Lung (tissue), 12 donors: ENCODE results near the gene MAPK7. TPM values are rescaled to one million over a fixed set of nuclear protein-coding genes. Genes with fewer than 3 reads are reported as not detected.

Experiments
- ATAC-seq: fragments of 200-7000 bp; cut with Tn5 transposase; one replicate; pipeline ENCODE4 v1.9.1; 2020; ENCODE audit warnings: moderate number of reproducible peaks; ENCODE audit not compliant: insufficient read depth, low FRiP score
- DNase-seq, 3 donors: peaks; one replicate each; pipeline ENCODE4 v3.0.0-alpha.2; 2013 to 2017
- H3K27ac ChIP-seq, 2 donors: one replicate each; pipeline ENCODE4 v1.5.1; 2013; ENCODE audit warnings: mild to moderate bottlenecking in 2 of 2, moderate library complexity in 2 of 2, control low read depth in 1 of 2, inconsistent platforms in 1 of 2, low read depth in 1 of 2, low read length in 1 of 2
- H3K27me3 ChIP-seq, 3 donors: one replicate each; pipeline ENCODE4 v1.5.1; 2013; ENCODE audit warnings: low read length in 2 of 3; ENCODE audit not compliant: control insufficient read depth in 3 of 3, insufficient read depth in 3 of 3
- H3K36me3 ChIP-seq, 4 donors: one replicate each; pipeline ENCODE4 v1.5.1; 2013; ENCODE audit warnings: low read length in 4 of 4, mild to moderate bottlenecking in 1 of 4, moderate library complexity in 1 of 4; ENCODE audit not compliant: control insufficient read depth in 4 of 4, insufficient read depth in 4 of 4
- H3K4me1 ChIP-seq, 5 donors: one replicate each; pipeline ENCODE4 v1.5.1; 2013; ENCODE audit warnings: low read length in 5 of 5, mild to moderate bottlenecking in 2 of 5, moderate library complexity in 1 of 5; ENCODE audit not compliant: control insufficient read depth in 5 of 5, insufficient read depth in 5 of 5
- H3K4me3 ChIP-seq: one replicate; pipeline ENCODE4 v1.5.1; 2013; ENCODE audit warnings: mild to moderate bottlenecking, control low read depth, moderate library complexity
- H3K9ac ChIP-seq, 2 donors: one replicate each; pipeline ENCODE4 v1.5.1; 2013; ENCODE audit warnings: low read length in 2 of 2, control low read depth in 1 of 2; ENCODE audit not compliant: insufficient read depth in 1 of 2
- H3K9me3 ChIP-seq, 4 donors: one replicate each; pipeline ENCODE4 v1.5.1; 2013; ENCODE audit warnings: low read length in 3 of 4, mild to moderate bottlenecking in 1 of 4, moderate library complexity in 1 of 4; ENCODE audit not compliant: control insufficient read depth in 4 of 4, insufficient read depth in 3 of 4
- WGBS, 2 donors: extraction: QIAGEN DNeasy Blood & Tissue Kit; methylation state at CpG; one replicate each; pipeline ENCODE4 v1.1.7; 2013; 5-methylcytosine and 5-hydroxymethylcytosine counted together
- polyA plus RNA-seq, 2 donors: library from polyadenylated mRNA; stranded (reverse); fragments of 200-250 nt; gene quantifications; one replicate each; pipeline ENCODE4 v1.2.1, GENCODE V29; 2013
- total RNA-seq, 2 donors: library from RNA; depleted of rRNA in 1 of 2; stranded (reverse); fragments of >200 nt in 1 of 2; gene quantifications; one replicate each; pipeline ENCODE4 v1.2.1, GENCODE V29; 2014 to 2021
- TF ChIP-seq, protein P1 (sequence below): IDR thresholded peaks from 2 replicates; pipeline ENCODE4 v1.5.1; 2012; ENCODE audit warnings: mild to moderate bottlenecking; ENCODE audit errors: control extremely low read depth, extremely low read depth
- donor health status: control.
- donor health status: control.
- donor health status: Bipolar disorder and iron deficiency.
- donor health status: healthy.
- donor health status: DM: yes; HTN: yes; CAD: no.

The MAPK7 gene
- total and polyA plus RNA-seq, 4 donors: 13.7 to 45.7 (median 22.8) TPM

DNA sequence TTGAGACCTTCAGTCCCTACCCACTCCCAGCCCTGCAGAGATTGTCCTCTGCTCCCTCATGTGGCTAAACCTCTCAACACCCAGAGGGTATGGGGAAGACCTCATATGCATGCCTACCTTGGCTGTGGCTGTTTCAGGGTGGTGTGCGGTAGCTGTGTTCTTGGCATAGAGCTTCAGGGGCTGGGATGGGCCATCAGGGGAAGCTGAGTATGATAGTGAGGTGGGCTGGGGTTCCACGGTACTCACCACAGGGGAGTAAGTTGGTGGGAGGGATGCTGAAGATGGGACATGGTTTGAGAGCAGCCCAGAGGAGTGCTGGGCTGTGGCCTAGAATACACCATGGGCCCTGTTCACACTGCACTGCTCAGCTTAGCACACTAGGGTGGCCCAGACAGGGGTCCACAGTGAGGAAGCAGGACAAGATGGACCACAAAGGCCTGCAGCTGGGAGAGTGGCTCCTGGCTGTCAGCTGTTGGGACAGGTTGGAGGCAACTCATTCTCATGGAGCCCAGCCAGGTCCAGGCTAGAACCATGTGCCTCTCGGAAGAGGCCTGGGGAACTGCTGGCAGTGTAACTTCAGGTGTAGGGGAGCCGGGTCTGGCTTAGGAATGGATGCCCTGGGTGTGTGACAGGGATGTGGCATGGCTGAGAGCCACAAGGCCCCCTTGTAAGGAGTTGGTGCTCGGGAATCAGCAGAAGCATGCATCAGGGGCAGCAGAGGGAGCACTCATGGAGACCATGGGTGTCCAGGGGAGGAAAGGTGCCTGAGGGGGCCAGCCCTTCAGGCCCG is 5.6 kb downstream of the MAPK7 start:
- H3K27ac ChIP-seq: peak overlapping the region; percentile 34 to 45
- ATAC-seq (no peak), DNase-seq (no peak)
- H3K36me3 ChIP-seq: peaks cover 3 to 59% (median 50%) of the 10 kb centered on the region in 4 donors
- H3K27me3 ChIP-seq: no peaks in the 10 kb centered on the region
- TF ChIP-seq, protein P1, sequence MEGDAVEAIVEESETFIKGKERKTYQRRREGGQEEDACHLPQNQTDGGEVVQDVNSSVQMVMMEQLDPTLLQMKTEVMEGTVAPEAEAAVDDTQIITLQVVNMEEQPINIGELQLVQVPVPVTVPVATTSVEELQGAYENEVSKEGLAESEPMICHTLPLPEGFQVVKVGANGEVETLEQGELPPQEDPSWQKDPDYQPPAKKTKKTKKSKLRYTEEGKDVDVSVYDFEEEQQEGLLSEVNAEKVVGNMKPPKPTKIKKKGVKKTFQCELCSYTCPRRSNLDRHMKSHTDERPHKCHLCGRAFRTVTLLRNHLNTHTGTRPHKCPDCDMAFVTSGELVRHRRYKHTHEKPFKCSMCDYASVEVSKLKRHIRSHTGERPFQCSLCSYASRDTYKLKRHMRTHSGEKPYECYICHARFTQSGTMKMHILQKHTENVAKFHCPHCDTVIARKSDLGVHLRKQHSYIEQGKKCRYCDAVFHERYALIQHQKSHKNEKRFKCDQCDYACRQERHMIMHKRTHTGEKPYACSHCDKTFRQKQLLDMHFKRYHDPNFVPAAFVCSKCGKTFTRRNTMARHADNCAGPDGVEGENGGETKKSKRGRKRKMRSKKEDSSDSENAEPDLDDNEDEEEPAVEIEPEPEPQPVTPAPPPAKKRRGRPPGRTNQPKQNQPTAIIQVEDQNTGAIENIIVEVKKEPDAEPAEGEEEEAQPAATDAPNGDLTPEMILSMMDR: no peak
- 84 to 94% methylated on average over 6 of the region's 6 CpGs for WGBS, 2 donors
- H3K9ac ChIP-seq: peak overlapping the region in 1 of 2 donors; percentile 10
- H3K4me1 ChIP-seq: peaks cover 0 to 76% (median 43%) of the 10 kb centered on the region in 5 donors
- H3K9me3 ChIP-seq: peaks cover 0 to 2% (median 0%) of the 10 kb centered on the region in 4 donors
- H3K4me3 ChIP-seq: no peak overlapping the region

DNA sequence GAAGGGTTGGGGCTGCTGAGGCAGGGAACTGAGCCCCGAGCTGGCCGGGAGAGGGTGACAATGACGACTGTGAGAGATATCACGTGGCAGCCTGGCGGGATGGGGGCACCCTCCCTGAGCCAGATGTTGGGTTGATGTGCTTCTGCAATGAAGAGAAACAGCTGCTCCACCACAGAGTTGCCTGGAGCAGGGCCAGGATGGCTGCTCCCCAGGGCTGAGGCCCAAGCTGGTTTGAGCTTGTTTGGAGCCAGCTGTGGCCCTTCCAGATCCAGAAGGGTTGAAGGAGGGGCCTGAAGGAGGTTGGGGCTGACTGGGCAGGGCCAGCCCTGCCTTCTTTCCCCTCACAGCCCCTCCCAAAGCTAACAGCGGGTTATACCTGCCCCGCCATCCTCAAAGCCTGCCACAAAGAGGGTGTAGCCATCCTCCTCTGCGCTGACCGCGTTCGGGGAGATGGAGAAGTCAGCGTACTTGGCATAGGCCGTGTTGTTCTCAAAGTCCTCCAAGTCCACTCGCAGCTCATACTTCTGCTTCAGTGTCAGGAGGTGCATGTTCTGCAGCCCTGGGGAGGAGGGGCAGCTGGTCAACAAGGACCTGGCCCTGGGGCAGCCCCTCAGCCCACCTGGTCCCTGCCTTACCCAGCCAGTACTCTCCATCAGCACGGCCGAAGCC is 6.6 kb downstream of the MAPK7 start:
- Histone ChIP-seq H3K36me3 (peaks cover 3 to 51% (median 44%) of the 10 kb centered on the region in 4 donors), H3K9me3 (peaks cover 0 to 2% (median 0%) of the 10 kb centered on the region in 4 donors), H3K4me1 (peaks cover 0 to 76% (median 48%) of the 10 kb centered on the region in 5 donors), H3K4me3 (no peak overlapping the region), H3K27me3 (no peaks in the 10 kb centered on the region), H3K9ac (no peak overlapping the region), H3K27ac (peak overlapping the region; percentile 51 to 69)
- ATAC-seq (peak; percentile 45), DNase-seq (peak; percentile 98 to 99 (median 99))
- 31 to 53% methylated on average over 16 of the region's 16 CpGs for WGBS, 2 donors
- TF ChIP-seq, protein P1: no peak

DNA sequence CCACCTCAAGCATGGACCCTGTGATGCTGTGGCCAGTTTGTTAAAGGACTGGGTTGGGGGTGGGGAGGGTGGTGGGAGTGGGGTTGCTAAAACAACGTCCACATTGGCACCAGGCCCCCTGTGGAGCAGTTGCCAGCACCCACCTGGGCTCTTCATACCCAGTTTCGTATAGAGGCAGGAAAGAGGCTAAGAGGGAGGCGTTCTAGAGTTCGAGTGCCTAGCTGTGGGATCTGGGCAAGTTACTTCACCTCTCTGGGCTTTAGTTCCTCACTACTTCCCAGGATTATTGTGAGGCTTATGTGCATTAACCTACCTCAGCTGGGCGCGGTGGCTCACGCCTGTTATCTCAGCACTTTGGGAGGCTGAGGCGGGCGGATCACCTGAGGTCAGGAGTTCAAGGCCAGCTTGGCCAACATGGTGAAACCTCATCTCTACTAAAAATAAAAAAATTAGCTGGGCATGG is 7.3 kb downstream of the MAPK7 start:
- Histone ChIP-seq H3K4me1 (peaks cover 0 to 79% (median 49%) of the 10 kb centered on the region in 5 donors), H3K9me3 (peaks cover 0 to 2% (median 0%) of the 10 kb centered on the region in 4 donors), H3K27ac (peak overlapping the region; percentile 51 to 69), H3K4me3 (no peak overlapping the region), H3K9ac (peak overlapping the region in 1 of 2 donors; percentile 36), H3K36me3 (peaks cover 3 to 47% (median 37%) of the 10 kb centered on the region in 4 donors), H3K27me3 (no peaks in the 10 kb centered on the region)
- ATAC-seq (no peak), DNase-seq (no peak)
- 78 to 83% methylated on average over 9 of the region's 9 CpGs for WGBS, 2 donors
- TF ChIP-seq, protein P1: no peak
